K562 (cell line): Measurements from ENCODE around the gene NPB. TPM values are rescaled to one million over a fixed set of nuclear protein-coding genes. Genes with fewer than 3 reads are reported as not detected.

Experiments used
- EWSR1 ChIP-seq: fragments of 450-650 bp; IDR thresholded peaks from 2 replicates; pipeline ENCODE4 v1.6.1; 2018; ENCODE audit warnings: borderline replicate concordance, mild to moderate bottlenecking, low read depth, moderate library complexity; ENCODE audit not compliant: partially characterized antibody
- GATAD2B ChIP-seq: fragments of 450-650 bp; IDR thresholded peaks from 2 replicates; pipeline ENCODE4 v1.6.1; 2017; ENCODE audit warnings: mild to moderate bottlenecking, borderline replicate concordance
- HDAC1 ChIP-seq, 2 experiments: fragments of 450-650 bp; IDR thresholded peaks; 2 replicates each; pipeline ENCODE4 v1.6.1; 2016 to 2017; ENCODE audit warnings: inconsistent platforms in 1 of 2, mild to moderate bottlenecking in 1 of 2, moderate library complexity in 1 of 2
- HNRNPK ChIP-seq: fragments of 200-400 bp; formaldehyde crosslinking; IDR thresholded peaks from one replicate; pipeline ENCODE4 v1.6.1; 2018; ENCODE audit warnings: mild to moderate bottlenecking, low read depth, low read length; ENCODE audit not compliant: poor library complexity, severe bottlenecking
- KDM1A ChIP-seq, 2 experiments: fragments of 450-650 bp; IDR thresholded peaks; 2 replicates each; pipeline ENCODE4 v1.6.1; 2016; ENCODE audit warnings: mild to moderate bottlenecking in 2 of 2
- MGA ChIP-seq: fragments of 450-650 bp; IDR thresholded peaks from 2 replicates; pipeline ENCODE4 v1.6.1; 2016; ENCODE audit warnings: mild to moderate bottlenecking, moderate library complexity
- MTA2 ChIP-seq: fragments of 450-650 bp; IDR thresholded peaks from 2 replicates; pipeline ENCODE4 v1.6.1; 2016; ENCODE audit warnings: low read depth
- NR1H2 ChIP-seq: sonication (generic); formaldehyde crosslinking; IDR thresholded peaks from 2 replicates; pipeline ENCODE4 v1.4.0; 2020; ENCODE audit warnings: mild to moderate bottlenecking, missing genetic modification reagents
- POLR2G ChIP-seq: fragments of 200-400 bp; formaldehyde crosslinking; IDR thresholded peaks from 2 replicates; pipeline ENCODE4 v1.6.1; 2017; ENCODE audit warnings: low read depth, mild to moderate bottlenecking, antibody characterized with exemption, low read length, moderate library complexity
- SMAD4 ChIP-seq: fragments of 250-450 bp; sonication (Bioruptor Pico); conservative IDR thresholded peaks from 2 replicates; pipeline ENCODE4 v1.8.0; 2021; ENCODE audit warnings: inconsistent platforms, mild to moderate bottlenecking, moderate library complexity
- ZC3H4 ChIP-seq: sonication (generic); formaldehyde crosslinking; IDR thresholded peaks from 2 replicates; pipeline ENCODE4 v1.9.0; 2021; ENCODE audit warnings: missing genetic modification reagents, borderline replicate concordance
- polyA plus RNA-seq, 8 experiments: library from polyadenylated mRNA; depleted of rRNA in 4 of 8; stranded (reverse) in 5 of 8; unstranded in 3 of 8; fragments of >200 nt; fragmentation: Nextera tagmentation in 2 of 8; fragmentation: Illumina TruSeq in 1 of 8; extraction: Ambion mirVana in 2 of 8; extraction: Trizol in 1 of 8; gene quantifications; 2 replicates each; pipeline versions ENCODE4 v1.2.1 to v1.2.3, GENCODE V29; 2011 to 2014; ENCODE audit warnings: inconsistent platforms in 1 of 8, missing spikeins in 1 of 8
- total RNA-seq, 7 experiments: library from RNA; depleted of rRNA in 6 of 7; stranded (reverse); fragments of >200 nt in 6 of 7; fragmentation: Illumina TruSeq in 2 of 7; extraction: Trizol in 2 of 7; gene quantifications; 2 replicates each; pipeline versions ENCODE4 v1.2.1 to v1.2.3, GENCODE V29; 2011 to 2021; ENCODE audit warnings: low replicate concordance in 1 of 7
- TF ChIP-seq, protein P1 (sequence below), 3 experiments: IDR thresholded peaks in 2 of 3; conservative IDR thresholded peaks in 1 of 3; 2 replicates each; pipeline ENCODE4 v1.5.1; 2011 to 2012; ENCODE audit warnings: low read length in 3 of 3, mild to moderate bottlenecking in 3 of 3, control low read depth in 2 of 3, improper control_type of control experiment in 1 of 3, inconsistent platforms in 1 of 3, low read depth in 1 of 3, mixed read lengths in 1 of 3, moderate library complexity in 1 of 3; ENCODE audit not compliant: insufficient read depth in 2 of 3
- TF ChIP-seq, protein P2 (sequence below): fragments of 250-450 bp; sonication (Bioruptor Pico); IDR thresholded peaks from 2 replicates; pipeline ENCODE4 v1.5.0; 2021

Gene NPB
- total and polyA plus RNA-seq, 9 of the 15 experiments (the other 6 are each of a cell fraction or from before 2014, with no cell fraction given), result 0.03 to 0.61 (median 0.14) TPM; not detected in 2

DNA sequence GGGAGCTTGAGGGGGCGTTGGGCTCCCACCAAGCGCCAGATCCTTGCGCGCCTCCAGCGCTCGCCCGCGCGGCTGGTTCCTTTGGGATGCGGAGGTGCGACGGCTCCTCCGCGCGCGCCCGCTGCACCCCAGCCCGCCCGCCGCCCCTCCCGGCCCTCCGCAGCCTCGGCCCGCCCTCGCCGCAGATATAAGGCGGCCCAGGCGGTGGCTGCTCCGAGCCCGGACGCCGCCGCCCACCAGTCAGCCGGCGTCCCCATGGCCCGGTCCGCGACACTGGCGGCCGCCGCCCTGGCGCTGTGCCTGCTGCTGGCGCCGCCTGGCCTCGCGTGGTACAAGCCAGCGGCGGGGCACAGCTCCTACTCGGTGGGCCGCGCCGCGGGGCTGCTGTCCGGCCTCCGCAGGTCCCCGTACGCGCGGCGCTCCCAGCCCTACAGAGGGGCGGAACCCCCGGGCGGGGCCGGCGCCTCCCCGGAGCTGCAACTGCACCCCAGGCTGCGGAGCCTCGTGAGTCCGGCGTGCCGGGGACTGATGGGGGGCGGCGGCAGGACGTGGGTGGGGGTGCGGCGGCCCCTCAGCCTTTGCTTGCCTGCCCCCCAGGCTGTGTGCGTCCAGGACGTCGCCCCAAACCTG is at the start of gene NPB (continued):
- TF ChIP-seq MGA, result 0 out of 2 replicates have a peak, but pooled peaks have one; percentile 4
- TF ChIP-seq NR1H2 (CRISPR knock-in tag), result no peak
- no peak for TF ChIP-seq HNRNPK
- TF ChIP-seq ZC3H4 (CRISPR knock-in tag), result 0 out of 2 replicates have a peak, but pooled peaks have one; percentile 39
- peak; percentile 78 for TF ChIP-seq POLR2G
- TF ChIP-seq EWSR1, result no peak
- TF ChIP-seq, protein P1, sequence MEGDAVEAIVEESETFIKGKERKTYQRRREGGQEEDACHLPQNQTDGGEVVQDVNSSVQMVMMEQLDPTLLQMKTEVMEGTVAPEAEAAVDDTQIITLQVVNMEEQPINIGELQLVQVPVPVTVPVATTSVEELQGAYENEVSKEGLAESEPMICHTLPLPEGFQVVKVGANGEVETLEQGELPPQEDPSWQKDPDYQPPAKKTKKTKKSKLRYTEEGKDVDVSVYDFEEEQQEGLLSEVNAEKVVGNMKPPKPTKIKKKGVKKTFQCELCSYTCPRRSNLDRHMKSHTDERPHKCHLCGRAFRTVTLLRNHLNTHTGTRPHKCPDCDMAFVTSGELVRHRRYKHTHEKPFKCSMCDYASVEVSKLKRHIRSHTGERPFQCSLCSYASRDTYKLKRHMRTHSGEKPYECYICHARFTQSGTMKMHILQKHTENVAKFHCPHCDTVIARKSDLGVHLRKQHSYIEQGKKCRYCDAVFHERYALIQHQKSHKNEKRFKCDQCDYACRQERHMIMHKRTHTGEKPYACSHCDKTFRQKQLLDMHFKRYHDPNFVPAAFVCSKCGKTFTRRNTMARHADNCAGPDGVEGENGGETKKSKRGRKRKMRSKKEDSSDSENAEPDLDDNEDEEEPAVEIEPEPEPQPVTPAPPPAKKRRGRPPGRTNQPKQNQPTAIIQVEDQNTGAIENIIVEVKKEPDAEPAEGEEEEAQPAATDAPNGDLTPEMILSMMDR (IDR thresholded peaks at IDR 0.05 in 2 of 3, conservative IDR thresholded peaks at IDR 0.05 in 1 of 3; ENCODE audit: insufficient read depth in 2 of 3, low read depth in 1 of 3, low read length in 3 of 3), result no peak
- TF ChIP-seq GATAD2B, result peak; percentile 84
- TF ChIP-seq KDM1A (IDR thresholded peaks at IDR 0.05), result no peak
- TF ChIP-seq, protein P2, sequence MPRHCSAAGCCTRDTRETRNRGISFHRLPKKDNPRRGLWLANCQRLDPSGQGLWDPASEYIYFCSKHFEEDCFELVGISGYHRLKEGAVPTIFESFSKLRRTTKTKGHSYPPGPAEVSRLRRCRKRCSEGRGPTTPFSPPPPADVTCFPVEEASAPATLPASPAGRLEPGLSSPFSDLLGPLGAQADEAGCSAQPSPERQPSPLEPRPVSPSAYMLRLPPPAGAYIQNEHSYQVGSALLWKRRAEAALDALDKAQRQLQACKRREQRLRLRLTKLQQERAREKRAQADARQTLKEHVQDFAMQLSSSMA, result peak; percentile 78; the same call in 1 of the 2 replicates
- TF ChIP-seq MTA2, result no peak
- peak; percentile 50; the same call in 1 of the 2 replicates for TF ChIP-seq SMAD4 (CRISPR knock-in tag)
- no peak for TF ChIP-seq HDAC1 (IDR thresholded peaks at IDR 0.05)
